ENCODE measurements around the gene HLA-DRB1.
"Not testable (repeated sequence)": the region's sequence is repeated elsewhere in the genome, so short reads cannot be mapped to it uniquely, and the experiment has no call there.

HLA-DRB1 gene

GRCh38 chr6:32608362-32608761, 18.7 kb upstream of the HLA-DRB1 start:
- DNase-seq, result no peak

GRCh38 chr6:32607988-32608298, 18.3 kb upstream of the HLA-DRB1 start:
- no peak for DNase-seq

GRCh38 chr6:32607263-32607987, 17.8 kb upstream of the HLA-DRB1 start:
- no peak for DNase-seq

- DNase-seq, result no peak
Observed at GRCh38 chr6:32604434-32604877, 14.8 kb upstream of the HLA-DRB1 start.

- no peak for DNase-seq
Observed at GRCh38 chr6:32603888-32604287, 14.2 kb upstream of the HLA-DRB1 start.

GRCh38 chr6:32603222-32603621, 13.6 kb upstream of the HLA-DRB1 start:
- no peak for DNase-seq

- no peak for DNase-seq
Observed at GRCh38 chr6:32602383-32602782, 12.7 kb upstream of the HLA-DRB1 start.

- no peak for DNase-seq
Observed at GRCh38 chr6:32597024-32597423, 7.4 kb upstream of the HLA-DRB1 start.

- not testable (repeated sequence) for DNase-seq
Observed at GRCh38 chr6:32590713-32591112, 1.1 kb upstream of the HLA-DRB1 start.

- no peak for DNase-seq
Observed at GRCh38 chr6:32588156-32588555, 1.5 kb downstream of the HLA-DRB1 start.

GRCh38 chr6:32583527-32583898, 6.1 kb downstream of the HLA-DRB1 start:
- DNase-seq, result no peak

GRCh38 chr6:32581315-32582095, 8.1 kb downstream of the HLA-DRB1 start:
- DNase-seq, result no peak

- no peak for DNase-seq
Observed at GRCh38 chr6:32580593-32580992, 9.1 kb downstream of the HLA-DRB1 start.

GRCh38 chr6:32578962-32579361, 10.7 kb downstream of the HLA-DRB1 start:
- DNase-seq, result no peak

GRCh38 chr6:32577493-32577892, 12.2 kb downstream of the HLA-DRB1 start:
- DNase-seq, result not testable (repeated sequence)

GRCh38 chr6:32576250-32576649, 13.4 kb downstream of the HLA-DRB1 start:
- DNase-seq, result no peak

GRCh38 chr6:32570363-32570905, 19.2 kb downstream of the HLA-DRB1 start:
- no peak for DNase-seq

- DNase-seq, result no peak
Observed at GRCh38 chr6:32568561-32568960, 21.1 kb downstream of the HLA-DRB1 start.

- no peak for DNase-seq
Observed at GRCh38 chr6:32566957-32567356, 22.7 kb downstream of the HLA-DRB1 start.

GRCh38 chr6:32565511-32565910, 24.1 kb downstream of the HLA-DRB1 start:
- no peak for DNase-seq

- DNase-seq, result no peak
Observed at GRCh38 chr6:32562940-32563339, 26.7 kb downstream of the HLA-DRB1 start.

- DNase-seq, result no peak
Observed at GRCh38 chr6:32559747-32560146, 29.9 kb downstream of the HLA-DRB1 start.

GRCh38 chr6:32558426-32559057, 31.1 kb downstream of the HLA-DRB1 start:
- no peak for DNase-seq
